Stimulated activated CD8-positive, alpha-beta memory T cell treated with anti-CD3 and anti-CD28 coated beads, Interleukin-15, amount 100 ng/mL, for 24 hours (primary cell): ENCODE results near the gene SLFN5.
"Not testable (repeated sequence)": the region's sequence is repeated elsewhere in the genome, so short reads cannot be mapped to it uniquely, and the experiment has no call there.

ENCODE experiments used
- DNase-seq: peaks from one replicate; pipeline ENCODE4 v3.0.0-alpha.2; 2020; ENCODE audit warnings: low read depth

SLFN5 gene

DNA sequence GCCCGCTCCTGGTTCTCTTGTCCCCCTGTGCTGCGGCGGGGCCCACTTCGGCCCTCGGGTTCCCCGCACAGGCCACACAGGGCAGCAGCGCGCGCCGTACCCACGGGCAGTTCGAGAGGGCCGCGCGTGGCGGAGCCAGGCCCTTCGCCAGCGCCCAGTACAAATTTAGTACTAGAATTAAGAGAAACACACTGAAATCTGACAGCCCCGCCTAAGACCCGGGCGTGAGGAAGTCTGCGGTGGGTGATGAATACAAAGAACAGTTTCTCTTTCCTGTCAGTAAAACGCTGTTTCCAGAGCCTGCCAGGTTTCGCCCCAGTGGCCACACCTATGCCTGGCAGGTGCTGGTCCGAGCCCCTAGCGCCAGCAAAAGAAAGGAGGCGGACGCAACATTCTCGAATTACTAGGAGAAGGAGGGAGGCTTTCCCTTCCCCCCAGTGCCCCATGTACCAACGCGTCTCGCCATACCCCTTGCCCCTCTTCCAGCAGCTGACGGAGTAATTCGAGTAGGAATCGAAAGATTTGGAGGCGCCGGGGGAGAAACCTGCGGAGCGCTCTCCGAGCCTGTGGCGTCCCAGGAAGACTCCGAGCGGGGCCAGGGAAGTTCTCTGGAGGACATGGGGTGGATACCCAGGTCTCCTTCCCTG lies 591 bp upstream of the SLFN5 start:
- peak; percentile 39 for DNase-seq

DNA sequence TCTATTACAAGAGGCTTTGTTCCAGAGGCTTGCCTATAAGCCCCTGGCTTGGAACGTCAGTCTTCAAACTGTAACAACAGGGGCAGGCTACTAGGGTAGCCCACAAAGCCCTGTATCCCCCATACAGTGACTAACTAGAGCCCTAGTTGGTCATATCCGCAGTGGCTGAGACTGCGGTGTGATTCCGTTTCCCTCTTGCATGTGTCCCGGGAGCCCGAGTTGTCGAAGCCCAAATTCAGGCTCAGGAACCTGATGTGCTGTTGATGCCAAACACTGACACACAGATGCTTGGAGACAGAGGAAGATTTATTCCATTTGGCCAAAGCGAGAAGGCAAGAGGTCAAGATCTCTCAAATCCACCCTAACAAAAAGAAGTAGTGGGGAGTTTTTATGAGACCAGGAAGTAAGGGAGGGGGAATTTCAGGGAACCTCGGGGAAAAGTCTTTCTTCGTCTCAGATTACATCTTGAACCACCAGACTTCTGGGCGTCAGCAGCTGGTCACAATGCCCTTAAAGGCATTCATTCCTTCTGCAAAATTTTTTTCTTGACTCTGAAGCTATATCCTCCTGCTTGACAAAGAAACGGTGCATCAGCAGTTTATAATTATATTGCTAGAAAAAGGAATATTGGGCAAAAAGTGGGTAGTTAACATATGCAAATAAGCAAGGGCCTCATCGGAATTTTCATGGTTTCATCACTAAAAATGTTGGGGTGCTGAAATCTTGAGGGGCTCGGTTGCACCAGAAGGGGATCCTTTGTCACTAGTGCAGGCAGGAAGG lies 879 bp downstream of the SLFN5 start:
- no peak for DNase-seq

DNA sequence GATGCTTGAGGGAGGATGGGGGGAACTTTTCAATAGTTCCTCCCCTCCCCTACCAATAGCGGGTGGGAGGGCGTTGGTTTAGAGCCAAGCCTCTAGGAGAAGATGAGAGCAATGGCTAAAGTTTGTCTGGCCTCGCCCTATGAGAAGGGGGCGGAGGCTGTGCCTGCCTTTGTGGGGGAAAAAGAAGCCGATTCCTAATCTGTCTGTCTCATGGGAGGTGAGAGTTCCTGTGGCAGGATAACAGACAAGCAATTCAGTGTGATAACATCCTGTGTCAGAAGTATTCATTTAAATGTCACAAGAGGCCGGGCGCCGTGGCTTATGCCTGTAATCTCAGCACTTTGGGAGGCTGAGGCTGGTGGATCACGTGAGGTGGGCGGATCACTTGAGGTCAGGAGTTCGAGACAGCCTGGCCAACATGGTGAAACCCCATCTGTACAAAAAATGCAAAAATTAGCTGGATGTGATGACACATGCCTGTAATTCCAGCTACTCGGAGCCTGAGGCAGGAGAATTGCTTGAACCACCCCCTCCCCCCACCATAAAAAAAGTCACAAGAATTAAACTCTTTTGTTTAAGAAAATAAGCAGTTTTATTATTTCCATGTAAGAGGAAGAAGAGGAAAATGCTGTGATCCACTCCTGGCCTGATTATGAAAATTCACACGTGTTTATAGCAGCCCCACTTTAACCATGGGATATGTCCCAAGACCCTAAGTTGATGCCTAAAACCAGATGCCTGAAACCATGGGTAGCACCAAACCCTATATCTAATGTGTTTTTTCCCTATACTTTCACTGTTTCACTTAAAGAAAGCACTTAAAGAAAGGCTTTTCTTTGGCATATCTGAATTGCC lies 1.7 kb downstream of the SLFN5 start:
- peak; percentile 48 for DNase-seq

DNA sequence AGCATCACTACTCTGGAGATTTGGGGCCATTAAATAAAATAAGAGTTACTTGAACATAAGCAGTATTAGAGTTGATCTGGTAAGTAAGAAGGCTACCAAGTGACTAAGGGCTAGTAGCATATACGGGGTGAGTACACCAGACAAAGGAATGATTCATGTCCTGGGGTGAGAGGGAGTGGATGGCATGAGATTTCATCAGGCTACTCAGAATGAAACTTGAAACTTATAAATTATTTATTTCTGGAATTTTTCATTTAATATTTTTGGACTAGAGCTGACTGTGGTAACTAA lies 2.3 kb downstream of the SLFN5 start:
- DNase-seq = no peak

GRCh38 chr17:35252651-35253050 lies 9.8 kb downstream of the SLFN5 start:
- no peak for DNase-seq

DNA sequence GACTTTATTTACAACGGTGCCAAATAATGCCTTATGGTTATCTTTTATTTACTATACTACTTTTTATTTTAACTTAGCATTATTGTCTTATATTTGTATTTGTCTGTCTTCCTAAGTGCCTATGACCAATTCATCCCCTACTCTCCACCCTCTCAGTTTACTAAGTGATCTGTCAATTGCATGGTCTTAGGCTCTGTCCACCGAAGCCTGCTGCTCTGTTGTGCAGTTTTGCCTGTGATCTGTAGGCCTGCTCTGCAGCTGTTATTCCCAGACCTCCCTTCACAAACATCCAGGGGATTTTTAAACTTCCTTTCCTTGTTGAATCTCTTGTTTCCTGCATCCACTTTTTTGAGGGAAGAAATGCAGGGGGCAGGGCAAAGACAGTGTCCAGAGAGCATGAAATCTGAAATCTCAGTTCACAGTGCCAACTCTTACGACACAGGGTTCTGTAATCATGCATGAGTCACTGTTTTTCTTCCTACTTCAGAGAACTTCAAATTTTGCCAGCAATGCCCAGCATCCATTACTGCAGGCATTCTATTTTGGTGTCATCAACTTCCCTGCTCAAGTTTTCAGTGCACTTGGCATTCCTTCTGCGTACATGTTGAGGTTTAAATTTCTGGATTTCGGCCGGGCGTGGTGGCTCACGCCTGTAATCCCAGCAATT lies 11.4 kb downstream of the SLFN5 start:
- DNase-seq = no peak

DNA sequence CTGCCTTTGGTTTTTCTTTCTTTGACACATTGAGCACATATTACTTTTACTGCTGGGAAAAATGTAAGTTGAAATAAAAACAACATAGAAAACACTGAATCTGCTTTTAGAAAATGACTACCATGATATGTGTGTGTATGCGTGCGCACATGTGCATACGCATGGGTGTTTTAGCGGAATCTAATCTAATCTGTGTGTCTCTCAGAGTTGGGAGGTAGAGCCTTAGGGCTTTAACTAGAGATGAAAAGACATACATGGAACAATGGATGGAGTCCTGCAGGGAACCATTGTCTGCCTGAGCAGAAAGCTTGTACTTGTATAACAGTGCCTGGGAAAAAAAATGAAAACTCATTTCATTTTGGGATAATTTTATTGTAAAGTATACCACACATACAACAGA lies 12.4 kb downstream of the SLFN5 start:
- DNase-seq = no peak

DNA sequence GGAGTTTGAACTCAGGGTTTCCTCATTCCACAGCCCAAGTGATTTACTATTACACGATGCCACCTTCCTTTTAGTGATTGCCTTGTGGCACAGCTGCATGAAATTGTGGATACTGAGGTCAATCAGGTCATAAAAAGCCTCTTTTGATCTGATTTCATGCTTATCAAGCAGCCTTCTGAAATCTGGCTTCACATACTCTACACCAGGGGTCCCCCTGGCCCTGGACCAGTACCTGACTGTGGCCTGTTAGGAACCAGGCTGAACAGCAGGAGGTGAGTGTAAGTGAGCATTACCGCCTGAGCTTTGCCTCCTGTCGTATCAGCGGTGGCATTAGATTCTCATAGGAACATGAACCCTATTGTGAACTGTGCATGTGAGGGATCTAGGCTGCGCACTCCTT lies 13.8 kb downstream of the SLFN5 start:
- DNase-seq = no peak

GRCh38 chr17:35257208-35257659 lies 14.4 kb downstream of the SLFN5 start:
- no peak for DNase-seq

- DNase-seq = no peak
Measured at GRCh38 chr17:35259001-35259400, 16.1 kb downstream of the SLFN5 start.

GRCh38 chr17:35265071-35265470 lies 22.2 kb downstream of the SLFN5 start:
- DNase-seq = no peak

DNA sequence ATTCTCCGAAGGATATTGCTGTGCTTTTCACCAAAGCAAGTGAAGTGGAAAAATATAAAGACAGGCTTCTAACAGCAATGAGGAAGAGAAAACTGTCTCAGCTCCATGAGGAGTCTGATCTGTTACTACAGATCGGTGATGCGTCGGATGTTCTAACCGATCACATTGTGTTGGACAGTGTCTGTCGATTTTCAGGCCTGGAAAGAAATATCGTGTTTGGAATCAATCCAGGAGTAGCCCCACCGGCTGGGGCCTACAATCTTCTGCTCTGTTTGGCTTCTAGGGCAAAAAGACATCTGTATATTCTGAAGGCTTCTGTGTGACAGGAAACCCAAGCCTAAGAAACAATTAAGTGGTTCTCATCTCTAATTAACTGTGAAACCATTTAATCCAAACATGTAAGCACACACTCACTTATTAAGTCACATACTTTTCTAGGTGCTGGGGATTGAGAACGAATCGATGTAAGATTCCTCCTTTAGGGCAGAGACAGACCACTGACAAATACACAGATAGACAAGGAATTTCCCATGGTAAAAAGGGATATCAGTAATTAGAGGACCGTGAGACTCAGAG lies 22.8 kb downstream of the SLFN5 start:
- DNase-seq = no peak

GRCh38 chr17:35274167-35275066 lies 31.5 kb downstream of the SLFN5 start:
- DNase-seq = not testable (repeated sequence)

GRCh38 chr17:35278454-35278853 lies 35.6 kb downstream of the SLFN5 start:
- DNase-seq = not testable (repeated sequence)

DNA sequence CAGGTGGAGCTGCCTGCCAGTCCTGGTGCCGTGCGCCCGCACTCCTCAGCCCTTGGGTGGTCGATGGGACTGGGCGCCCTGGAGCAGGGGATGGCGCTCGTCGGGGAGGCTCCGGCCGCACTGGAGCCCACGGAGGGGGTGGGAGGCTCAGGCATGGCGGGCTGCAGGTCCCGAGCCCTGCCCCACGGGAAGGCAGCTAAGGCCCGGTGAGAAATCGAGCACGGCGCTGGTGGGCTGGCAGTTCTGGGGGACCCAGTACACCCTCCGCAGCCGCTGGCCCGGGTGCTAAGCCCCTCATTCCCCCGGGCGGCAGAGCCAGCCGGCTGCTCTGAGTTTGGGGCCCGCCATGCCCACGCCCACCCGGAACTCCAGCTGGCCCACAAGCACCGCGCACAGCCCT lies 36.0 kb downstream of the SLFN5 start:
- DNase-seq = not testable (repeated sequence)

GRCh38 chr17:35283767-35284166 lies 40.9 kb downstream of the SLFN5 start:
- DNase-seq = no peak

GRCh38 chr17:35284955-35285354 lies 42.1 kb downstream of the SLFN5 start:
- DNase-seq = no peak

DNA sequence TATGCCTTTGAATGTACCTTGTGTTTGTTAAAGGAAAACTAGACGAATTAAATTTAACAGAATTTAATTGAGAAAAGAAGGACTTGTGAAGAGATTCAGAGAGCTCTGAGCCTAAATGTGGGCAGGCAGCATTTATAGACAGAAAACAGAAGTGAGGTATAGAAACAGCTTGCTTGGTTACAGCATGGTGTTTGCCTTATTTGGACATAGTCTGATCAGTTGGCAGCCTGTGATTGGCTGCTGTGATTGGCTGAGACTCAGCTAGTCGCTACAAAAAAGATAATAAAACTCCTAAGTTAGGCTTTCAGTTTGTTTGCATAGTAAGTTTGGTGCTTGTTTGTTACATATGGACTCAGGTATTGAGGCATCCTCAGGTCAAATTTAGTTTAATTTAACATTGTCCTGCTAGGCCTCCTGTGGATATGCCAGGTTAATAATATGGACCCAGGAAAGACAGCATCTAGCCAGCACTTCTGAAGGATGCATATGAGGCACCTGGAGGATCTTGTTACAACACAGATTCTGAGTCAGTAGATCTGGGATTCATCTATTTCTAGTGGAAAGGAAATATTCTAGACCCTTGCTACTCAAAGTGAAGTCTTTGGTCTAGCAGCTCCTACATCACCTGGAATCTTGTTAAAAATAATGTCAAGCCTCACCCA lies 43.4 kb downstream of the SLFN5 start:
- no peak for DNase-seq

DNA sequence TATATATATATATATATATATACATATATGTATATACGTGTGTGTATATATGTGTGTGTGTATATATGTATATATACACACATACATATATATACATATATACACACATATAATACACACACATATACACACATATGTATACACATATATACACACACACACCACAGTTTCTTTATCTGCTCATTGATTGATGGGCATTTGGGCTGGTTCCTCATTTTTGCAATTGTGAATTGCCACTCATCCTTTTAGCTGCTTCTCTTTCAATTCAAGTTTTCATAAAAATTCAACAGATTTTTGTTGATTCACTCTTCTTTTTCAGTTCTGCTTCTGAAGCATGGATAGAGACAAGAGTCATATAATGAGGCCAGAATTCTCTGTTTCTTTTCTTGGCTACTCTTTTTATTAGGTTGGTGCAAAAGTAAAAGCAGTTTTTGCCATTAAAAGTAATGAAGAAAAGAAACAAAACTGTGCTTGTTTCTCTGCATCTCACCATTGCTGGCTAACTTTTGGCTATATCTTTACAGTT lies 44.5 kb downstream of the SLFN5 start:
- no peak for DNase-seq

DNA sequence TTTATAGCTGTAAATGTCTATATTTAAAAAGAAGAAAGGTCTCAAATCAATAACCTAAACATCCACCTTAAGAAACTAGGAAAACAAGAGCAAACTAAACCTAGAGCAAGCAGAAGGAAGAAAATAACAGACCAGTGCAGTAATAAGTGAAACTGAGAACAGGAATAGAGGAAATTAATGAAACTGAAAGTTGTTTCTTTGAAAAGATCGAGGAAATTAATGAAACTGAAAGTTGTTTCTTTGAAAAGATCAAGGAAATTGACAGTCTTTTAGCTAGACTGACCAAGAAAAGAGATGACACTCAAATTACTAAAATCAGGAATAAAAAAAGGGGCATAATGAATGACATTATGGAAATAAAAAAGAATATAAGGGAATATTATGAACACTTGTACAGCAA lies 46.4 kb downstream of the SLFN5 start:
- DNase-seq = no peak
